Endometrial microvascular endothelial cells (primary cell): ENCODE results near the gene JAZF1. TPM values are rescaled to one million over a fixed set of nuclear protein-coding genes. Genes with fewer than 3 reads are reported as not detected.
"Not testable (repeated sequence)": the region's sequence is repeated elsewhere in the genome, so short reads cannot be mapped to it uniquely, and the experiment has no call there.

Experiments used
- in situ Hi-C: cut with HindIII; loops from 2 replicates; pipeline ENCODE4 v1.10.0; 2017; ENCODE audit warnings: low sequenced_read_pairs, low pct_unique_long_range_greater_than_20kb; ENCODE audit errors: inconsistent ontology term
- total RNA-seq: library from RNA; depleted of rRNA; stranded (reverse); fragments of >200 nt; gene quantifications from one replicate; pipeline ENCODE4 v1.2.3, GENCODE V29; 2015; ENCODE audit errors: inconsistent ontology term

Gene JAZF1
- total RNA-seq, 1 donor from 2014 or later: 8.9 TPM

- in situ Hi-C loops: no loop called here
Measured at GRCh38 chr7:27895551-27895950, 285.0 kb downstream of the JAZF1 start.

GRCh38 chr7:27890205-27890849 is 290.3 kb downstream of the JAZF1 start:
- in situ Hi-C loops: no loop called here

- in situ Hi-C loops: no loop called here
Measured at GRCh38 chr7:27889800-27890199, 290.8 kb downstream of the JAZF1 start.

- in situ Hi-C loops: no loop called here
Measured at GRCh38 chr7:27888736-27889135, 291.9 kb downstream of the JAZF1 start.

GRCh38 chr7:27886710-27887109 is 293.9 kb downstream of the JAZF1 start:
- in situ Hi-C loops: not testable (repeated sequence)

DNA sequence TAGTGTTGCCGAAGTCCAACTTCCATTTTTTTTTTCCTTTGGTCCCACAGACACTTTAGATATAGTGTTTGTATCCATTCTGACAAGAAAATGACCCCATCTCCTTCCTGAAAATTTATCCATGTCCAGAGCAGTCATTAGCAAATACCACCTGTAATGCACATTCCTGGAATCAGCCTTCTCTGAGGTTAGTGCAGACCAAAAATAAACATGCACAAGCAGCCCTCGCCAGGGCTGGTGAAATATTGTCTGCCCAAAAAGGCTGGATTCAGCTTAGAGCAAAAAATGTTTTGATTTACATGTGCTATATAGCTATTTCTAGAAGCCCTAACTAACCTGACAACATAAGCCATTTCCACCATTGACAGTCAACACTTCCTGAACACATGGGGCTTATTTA is 294.9 kb downstream of the JAZF1 start:
- in situ Hi-C loops: no loop called here

DNA sequence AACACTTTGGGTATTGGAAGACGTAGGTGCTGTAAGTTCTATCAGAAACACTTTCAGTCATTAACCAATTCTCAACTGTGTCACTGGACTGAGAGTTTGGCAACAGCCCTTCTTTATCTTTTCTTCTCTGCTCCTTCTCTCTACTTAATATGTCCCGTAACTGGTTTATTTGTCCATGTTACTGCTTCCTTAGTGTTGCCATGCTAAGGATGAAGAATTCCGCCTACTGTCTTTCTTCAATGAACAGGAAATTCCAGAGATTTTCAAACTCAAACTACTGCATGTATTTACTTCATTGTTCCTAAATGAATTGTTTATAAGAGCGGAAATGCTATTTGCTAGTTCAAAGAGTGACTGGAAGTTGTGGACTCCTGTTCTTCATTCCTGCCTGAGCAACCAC is 296.9 kb downstream of the JAZF1 start:
- in situ Hi-C loops: no loop called here

GRCh38 chr7:27876756-27877155 is 303.8 kb downstream of the JAZF1 start:
- in situ Hi-C loops: no loop called here

DNA sequence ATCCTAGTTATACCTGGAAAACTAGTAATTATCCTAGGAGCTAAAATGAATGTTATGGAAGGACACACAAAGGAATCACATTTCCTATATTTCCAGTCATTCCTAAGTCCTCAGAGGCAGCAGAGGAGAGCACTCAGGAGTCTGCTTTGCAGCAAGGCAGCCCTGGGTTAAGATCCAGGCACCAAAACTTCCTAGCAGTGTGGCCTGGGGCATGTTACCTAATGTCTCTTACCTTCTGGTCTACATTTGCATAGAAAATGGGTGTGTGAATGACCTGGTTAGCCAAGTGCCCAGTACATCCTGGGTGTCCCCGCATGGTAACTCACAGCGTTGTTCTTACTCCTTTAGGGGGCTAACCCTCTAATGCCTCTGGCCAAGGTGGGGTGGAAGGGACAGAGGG is 304.8 kb downstream of the JAZF1 start:
- in situ Hi-C loops: no loop called here

DNA sequence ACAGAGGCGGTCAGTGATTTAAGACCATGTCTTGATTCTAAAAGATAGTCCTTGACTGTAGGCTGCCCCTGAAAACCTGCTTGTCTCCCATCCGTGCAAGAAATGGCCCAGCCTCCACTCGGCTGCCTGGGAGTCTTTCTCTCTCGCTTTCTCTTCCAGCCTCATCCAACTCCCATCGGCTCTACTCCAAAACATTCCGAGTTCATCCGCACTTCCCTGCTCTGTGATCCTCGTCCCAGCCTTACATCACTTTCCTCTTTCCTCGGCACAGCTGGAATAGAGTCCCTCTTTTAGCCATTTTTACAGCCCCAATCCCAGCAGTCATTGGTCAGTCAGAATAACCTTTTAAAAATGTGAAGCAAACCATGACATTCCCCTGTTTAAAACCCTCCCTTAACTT is 305.5 kb downstream of the JAZF1 start:
- in situ Hi-C loops: no loop called here

DNA sequence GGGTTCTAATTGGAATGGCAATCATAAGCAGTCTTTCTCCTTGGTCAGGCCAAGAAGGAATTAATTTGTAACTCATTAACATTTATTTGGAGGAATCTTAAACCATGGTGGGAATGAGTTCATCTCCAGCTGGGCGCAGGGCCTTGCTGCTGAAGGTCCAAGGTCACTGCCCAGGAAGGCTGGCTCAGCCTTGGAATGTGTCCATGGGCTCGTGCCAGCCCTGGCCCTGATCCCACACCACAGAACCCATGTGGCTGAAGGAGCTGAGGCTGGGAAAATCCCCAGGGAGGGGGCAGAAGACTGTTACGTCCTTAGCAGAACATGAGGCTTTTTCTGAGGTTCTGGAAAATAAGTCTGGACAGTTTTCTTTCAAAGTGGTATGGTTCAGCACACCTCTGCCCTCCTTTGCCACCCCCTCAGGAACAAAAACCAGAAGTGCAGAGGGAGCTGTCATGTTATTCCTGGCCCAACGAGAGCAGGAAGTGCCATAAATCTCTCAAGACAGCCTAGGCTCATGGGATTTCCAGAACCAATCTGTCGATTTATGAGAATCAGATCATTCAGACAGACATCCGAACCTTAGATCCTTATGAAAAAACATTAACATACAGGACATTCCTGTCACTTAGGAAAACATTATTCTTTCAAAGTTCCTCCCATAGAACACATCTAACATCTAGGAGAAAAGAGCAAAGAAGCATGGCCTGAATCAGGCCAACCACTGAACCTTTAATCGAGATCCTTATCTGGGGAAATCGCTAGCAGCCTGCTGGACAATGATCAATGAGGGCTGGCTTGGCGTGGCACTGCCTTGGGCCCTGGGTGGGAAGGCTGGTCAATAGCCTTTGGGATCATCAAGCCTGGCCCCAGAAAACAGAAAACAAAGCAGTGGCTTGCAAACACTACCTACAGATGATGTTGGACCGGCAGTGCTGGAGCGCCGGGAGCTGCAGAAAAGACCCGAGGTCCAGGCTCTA is 306.3 kb downstream of the JAZF1 start:
- in situ Hi-C loops: no loop called here

GRCh38 chr7:27872356-27873275 is 308.0 kb downstream of the JAZF1 start:
- in situ Hi-C loops: no loop called here

DNA sequence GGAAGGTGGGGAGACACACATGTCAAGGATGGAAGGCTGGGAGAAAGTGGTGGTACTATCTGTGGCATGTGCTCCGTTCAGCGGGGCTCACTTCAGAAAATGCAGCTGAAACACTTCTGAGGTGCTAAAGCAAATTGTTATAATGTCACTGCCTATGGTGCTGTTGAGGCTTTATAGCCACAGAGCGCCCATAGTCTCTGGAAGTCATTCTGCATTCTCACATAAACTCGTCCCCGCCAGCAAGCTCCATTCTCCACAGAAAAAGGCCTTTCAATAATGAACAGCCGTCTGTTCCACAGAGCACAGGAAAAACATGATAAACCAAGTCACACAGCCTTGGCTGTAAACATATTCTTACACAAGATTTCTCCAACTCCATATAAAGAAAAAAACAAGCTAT is 308.7 kb downstream of the JAZF1 start:
- in situ Hi-C loops: no loop called here

- in situ Hi-C loops: no loop called here
Measured at GRCh38 chr7:27871086-27871485, 309.5 kb downstream of the JAZF1 start.

DNA sequence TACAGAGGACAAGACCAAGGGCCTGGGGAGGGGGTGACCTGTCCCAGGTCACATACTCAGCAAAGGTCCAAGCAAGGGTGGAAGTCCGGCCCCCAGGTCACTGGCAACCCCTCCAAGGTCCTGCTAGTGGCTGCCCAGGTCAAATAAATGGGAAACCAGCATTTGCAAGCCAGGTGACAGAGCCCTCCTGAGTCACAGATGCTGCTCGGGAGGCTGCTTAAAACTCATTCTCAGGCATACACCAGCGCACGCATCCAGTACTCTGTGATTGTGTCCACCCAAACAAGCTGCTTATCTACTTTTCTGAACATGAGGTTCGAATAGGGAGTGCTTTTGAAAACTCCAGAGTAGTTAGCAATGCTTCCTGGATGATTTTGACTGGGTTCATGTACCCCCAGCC is 310.0 kb downstream of the JAZF1 start:
- in situ Hi-C loops: no loop called here

DNA sequence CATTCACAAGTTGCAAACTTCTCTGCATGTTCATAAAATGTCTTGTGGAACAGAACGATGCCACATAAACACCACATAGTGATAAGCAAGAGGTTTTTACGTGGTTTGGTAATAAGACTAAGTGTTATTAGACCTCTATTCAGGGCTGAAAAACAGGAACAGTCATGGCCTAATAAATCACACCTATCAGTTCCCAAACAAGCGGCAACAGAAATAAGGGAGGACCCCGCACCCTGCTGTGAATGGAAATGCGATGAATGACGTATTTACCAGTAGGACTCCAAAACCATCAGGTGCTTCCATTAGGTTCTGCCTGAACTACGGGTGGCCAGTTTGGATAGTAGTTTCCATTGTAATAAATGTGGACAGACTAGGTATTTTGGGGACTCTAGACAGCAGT is 311.5 kb downstream of the JAZF1 start:
- in situ Hi-C loops: no loop called here

DNA sequence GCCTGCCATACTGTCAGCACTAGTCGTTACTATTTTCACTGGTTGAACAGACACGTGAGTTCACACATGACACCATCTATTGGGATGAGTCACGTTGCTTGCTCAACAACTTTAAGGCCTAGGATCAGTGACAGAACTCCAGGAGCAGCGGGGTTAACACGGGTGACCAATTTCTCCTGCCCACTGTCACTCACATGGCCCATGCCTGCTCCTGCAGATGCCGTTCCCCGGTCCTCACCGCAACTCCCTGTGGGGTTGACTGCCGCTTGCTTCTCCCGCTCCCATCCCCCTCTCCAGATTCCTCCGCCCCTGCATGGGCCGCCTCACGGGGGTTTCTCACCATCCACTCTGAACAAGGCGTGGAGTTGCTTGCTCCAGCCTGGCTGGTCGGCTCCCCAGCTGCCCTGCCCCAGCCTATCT is 312.5 kb downstream of the JAZF1 start:
- in situ Hi-C loops: no loop called here

DNA sequence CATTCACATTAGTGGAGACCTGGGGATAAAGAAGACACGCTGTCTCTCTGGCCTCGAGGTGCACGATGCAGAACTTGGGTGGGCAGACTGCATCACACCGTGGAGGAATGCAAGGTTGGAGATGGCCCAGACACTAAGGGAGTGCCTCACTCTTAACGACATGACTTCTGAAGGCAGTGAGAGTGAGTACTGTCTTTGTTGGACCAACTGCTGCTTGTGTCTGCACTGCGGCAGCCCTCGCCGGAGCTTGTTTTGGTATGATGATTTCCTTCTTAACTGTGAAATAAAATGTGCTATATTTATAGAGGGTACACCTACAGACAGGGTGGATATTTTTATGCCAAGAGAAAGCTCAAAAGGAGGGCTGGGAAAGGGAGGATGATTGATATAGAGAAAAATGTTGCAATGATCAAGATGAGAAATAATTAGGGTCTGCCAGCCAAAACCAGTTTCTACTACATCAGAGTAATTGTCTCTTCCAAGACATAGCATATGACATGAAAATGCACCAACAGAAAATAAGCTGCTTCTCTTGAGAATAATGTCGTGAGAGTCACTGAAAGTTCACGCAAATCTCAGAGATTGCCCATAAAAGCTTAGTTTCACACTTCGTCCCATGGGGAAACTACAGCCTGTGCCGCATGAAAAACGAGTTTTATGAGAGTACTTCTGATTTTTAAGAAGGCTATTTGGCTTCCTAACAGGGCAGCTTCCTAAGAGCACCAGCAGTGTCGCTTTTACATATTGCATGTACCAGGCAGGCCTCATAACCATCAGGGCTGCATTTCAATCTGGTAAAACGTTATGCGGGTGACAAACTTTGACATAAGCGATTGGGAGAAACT is 313.5 kb downstream of the JAZF1 start:
- in situ Hi-C loops: no loop called here
